Endothelial cell of umbilical vein (primary cell): ENCODE results near the gene RAP1GAP. TPM values are rescaled to one million over a fixed set of nuclear protein-coding genes. Genes with fewer than 3 reads are reported as not detected.

Experiments
- BruUV-seq: library from RNA; stranded (reverse); fragments of 400-500 nt; replicated peaks from 2 replicates; lab custom pipeline; 2021; lab: Mats Ljungman, UMichigan
- CTCF ChIA-PET: fragments of 300-600, 350-600 bp; sonication (Branson Sonifier 250); formaldehyde crosslinking; loops from one replicate; lab custom pipeline; 2021; ENCODE audit warnings: antibody characterized with exemption, inconsistent platforms; lab: Charles Lee
- POLR2A ChIA-PET: fragments of 300-600, 350-600 bp; sonication (Branson Sonifier 250); formaldehyde crosslinking; loops from one replicate; lab custom pipeline; 2021; ENCODE audit warnings: antibody characterized with exemption, inconsistent platforms; lab: Charles Lee
- DNase-seq: peaks from one replicate; pipeline ENCODE4 v3.0.0-alpha.2; 2011; ENCODE audit warnings: low read depth, low spot score
- FAIRE-seq: peaks from 2 replicates; lab custom pipeline; 2011; peaks lifted over from hg19 to GRCh38; lab: Jason Lieb, UNC
- H2AFZ ChIP-seq: 2 replicates; pipeline ENCODE4 v1.6.0; 2012; ENCODE audit warnings: low read depth, low read length, control low read depth, inconsistent platforms
- H3K27ac ChIP-seq: 2 replicates; pipeline ENCODE4 v1.5.1; 2011; ENCODE audit warnings: low read depth, mild to moderate bottlenecking, control low read depth, low read length, moderate library complexity; ENCODE audit not compliant: insufficient read depth
- H3K27me3 ChIP-seq, 2 experiments: 2 replicates each; pipeline versions ENCODE4 v1.6.0 to v1.6.1; 2011; ENCODE audit warnings: low read length in 2 of 2, mixed read lengths in 1 of 2; ENCODE audit not compliant: control insufficient read depth in 2 of 2, insufficient read depth in 2 of 2
- H3K36me3 ChIP-seq, 2 experiments: 2 replicates in 1 of 2; 3 replicates in 1 of 2; pipeline ENCODE4 v1.5.1; 2011; ENCODE audit warnings: low read length in 2 of 2, mild to moderate bottlenecking in 1 of 2, moderate library complexity in 1 of 2; ENCODE audit not compliant: control insufficient read depth in 2 of 2, insufficient read depth in 2 of 2; ENCODE audit errors: extremely low read depth in 1 of 2
- H3K4me1 ChIP-seq: 3 replicates; pipeline ENCODE4 v1.5.1; 2011; ENCODE audit warnings: mild to moderate bottlenecking, low read length; ENCODE audit not compliant: control insufficient read depth, insufficient read depth; ENCODE audit errors: extremely low read depth
- H3K4me2 ChIP-seq: 2 replicates; pipeline ENCODE4 v1.6.1; 2011; ENCODE audit warnings: low read length, control low read depth, mixed read lengths; ENCODE audit not compliant: insufficient read depth
- H3K4me3 ChIP-seq, 3 experiments: fragments of 200-600 bp in 1 of 3; sonication (generic), shearing (Covaris generic) in 1 of 3; replicated peaks in 1 of 3; 2 replicates each; pipeline ENCODE4 v1.5.1; 2011 to 2016; ENCODE audit warnings: control low read depth in 3 of 3, low read length in 3 of 3, mild to moderate bottlenecking in 2 of 3, inconsistent platforms in 1 of 3, low read depth in 1 of 3, moderate library complexity in 1 of 3; ENCODE audit not compliant: insufficient read depth in 1 of 3
- H3K79me2 ChIP-seq: 2 replicates; pipeline ENCODE4 v1.6.0; 2012; ENCODE audit warnings: low read length, inconsistent platforms; ENCODE audit not compliant: control insufficient read depth, insufficient read depth
- H3K9ac ChIP-seq: replicated peaks from 2 replicates; pipeline ENCODE3; 2011; ENCODE audit warnings: low read length, control low read depth; ENCODE audit not compliant: insufficient read depth; ENCODE audit errors: extremely low read depth
- H3K9me1 ChIP-seq: replicated peaks from 3 replicates; pipeline ENCODE4 v1.6.0; 2011; ENCODE audit warnings: mild to moderate bottlenecking, low read length; ENCODE audit not compliant: control insufficient read depth, insufficient read depth; ENCODE audit errors: extremely low read depth
- H3K9me3 ChIP-seq: replicated peaks from 2 replicates; pipeline ENCODE4 v1.5.1; 2012; ENCODE audit warnings: low read length, inconsistent platforms; ENCODE audit not compliant: control insufficient read depth, insufficient read depth
- H4K20me1 ChIP-seq: replicated peaks from 2 replicates; pipeline ENCODE3; 2011; ENCODE audit warnings: mild to moderate bottlenecking, low read length; ENCODE audit not compliant: control insufficient read depth, insufficient read depth; ENCODE audit errors: extremely low read depth
- CTCF ChIP-seq, 2 donors: IDR thresholded peaks; 1 replicate in 1 of 2; 2 replicates in 1 of 2; pipeline ENCODE4 v1.5.1; 2011; ENCODE audit warnings: low read length in 2 of 2, mild to moderate bottlenecking in 2 of 2, moderate library complexity in 2 of 2, control low read depth in 1 of 2, inconsistent platforms in 1 of 2, low read depth in 1 of 2; ENCODE audit not compliant: insufficient read depth in 1 of 2; ENCODE audit errors: extremely low read depth in 1 of 2
- FOS ChIP-seq: IDR thresholded peaks from 2 replicates; pipeline ENCODE4 v1.6.1; 2011; ENCODE audit warnings: mild to moderate bottlenecking, low read length, moderate library complexity, borderline replicate concordance; ENCODE audit not compliant: insufficient read depth
- GATA2 ChIP-seq: IDR thresholded peaks from 2 replicates; pipeline ENCODE4 v1.7.0; 2011; ENCODE audit warnings: low read depth, mild to moderate bottlenecking, moderate library complexity, mixed read lengths, low read length; ENCODE audit not compliant: insufficient read length, insufficient read depth
- JUN ChIP-seq: IDR thresholded peaks from 2 replicates; pipeline ENCODE4 v1.6.1; 2011; ENCODE audit warnings: borderline replicate concordance, low read depth; ENCODE audit not compliant: insufficient read length, insufficient read depth
- MAX ChIP-seq: IDR thresholded peaks from 2 replicates; pipeline ENCODE4 v1.6.1; 2011; ENCODE audit not compliant: insufficient read depth, insufficient read length
- MYC ChIP-seq: IDR thresholded peaks from one replicate; pipeline ENCODE4 v1.6.1; 2011; ENCODE audit warnings: mild to moderate bottlenecking, low read depth, low read length
- POLR2A ChIP-seq: IDR thresholded peaks from 2 replicates; pipeline ENCODE4 v1.6.1; 2012; ENCODE audit warnings: low read depth, mild to moderate bottlenecking, control low read depth, low read length
- POLR2AphosphoS5 ChIP-seq: IDR thresholded peaks from 2 replicates; pipeline ENCODE4 v1.6.1; 2012; ENCODE audit warnings: low read depth, mild to moderate bottlenecking, control low read depth, low read length, moderate library complexity; ENCODE audit not compliant: insufficient read depth
- dilution Hi-C: fragments of 300-500 bp; cut with MboI; formaldehyde crosslinking; loops from one replicate; pipeline ENCODE4 v1.15.0; 2019; ENCODE audit warnings: low sequenced_read_pairs; ENCODE audit not compliant: extremely low pct_ligation_motif_present
- intact Hi-C: fragments of 100-400 bp; cut with micrococcal nuclease; formaldehyde crosslinking; loops from one replicate; pipeline ENCODE4 v1.10.0; 2022
- polyA plus RNA-seq, 4 experiments: library from polyadenylated mRNA; depleted of rRNA in 3 of 4; stranded (reverse) in 3 of 4; unstranded in 1 of 4; fragments of >200 nt; gene quantifications; 2 replicates each; pipeline versions ENCODE4 v1.2.1 to v1.2.3, GENCODE V29; 2011 to 2012; ENCODE audit warnings: missing spikeins in 1 of 4
- total RNA-seq: library from RNA; stranded (reverse); gene quantifications from 2 replicates; pipeline ENCODE4 v1.2.3, GENCODE V29; 2021

Gene RAP1GAP
- total and polyA plus RNA-seq, 2 donors (not counting 3 experiments of a cell fraction or from before 2014, with no cell fraction given): 0.07 to 0.20 TPM

- Histone ChIP-seq H3K4me3 (no peak overlapping the region), H3K27ac (no peak overlapping the region), H3K79me2 (no peaks in the 10 kb centered on the region), H4K20me1 (no peaks in the 10 kb centered on the region), H3K4me1 (no peaks in the 10 kb centered on the region), H2AFZ (no peak overlapping the region), H3K36me3 (no peaks in the 10 kb centered on the region), H3K9me3 (no peaks in the 10 kb centered on the region), H3K4me2 (no peak overlapping the region), H3K9me1 (no peaks in the 10 kb centered on the region), H3K9ac (no peak overlapping the region), H3K27me3 (peaks cover 0 to 6% of the 10 kb centered on the region in 2 experiments)
- POLR2A ChIA-PET: no interaction called here
- intact Hi-C loops: no loop called here
- BruUV-seq: no TSS peak
- no peak for TF ChIP-seq GATA2
- TF ChIP-seq MYC: no peak
- no peak for TF ChIP-seq CTCF (IDR thresholded peaks at IDR 0.05; ENCODE audit: extremely low read depth in 1 of 2, insufficient read depth in 1 of 2, low read depth in 1 of 2, low read length in 2 of 2)
- no peak for TF ChIP-seq POLR2A
- TF ChIP-seq JUN: no peak
- TF ChIP-seq FOS: peak; percentile 52
- no peak for TF ChIP-seq POLR2AphosphoS5
- no peak for TF ChIP-seq MAX
- DNase-seq: peak; percentile 7
- CTCF ChIA-PET: no interaction called here
- dilution Hi-C loops: no loop called here
- no peak for FAIRE-seq
These were observed 101.0 kb downstream of the RAP1GAP start for GRCh38 chr1:21568006-21568746.
